ENCODE measurements around the gene ATF4. TPM values are rescaled to one million over a fixed set of nuclear protein-coding genes. Genes with fewer than 3 reads are reported as not detected.

ATF4 gene
- total RNA-seq, 3 donors from 2014 or later: 339 to 403 (median 347) TPM

GRCh38 chr22:39529487-39529851, 9.1 kb downstream of the ATF4 start:
- peak in 1 of 3 donors; percentile 4 for TF ChIP-seq POLR2AphosphoS5 (IDR thresholded peaks at IDR 0.05)
- no peak for TF ChIP-seq POLR2A (IDR thresholded peaks at IDR 0.05)
- Histone ChIP-seq H3K4me3 (peak overlapping the region in 2 of 3 donors; percentile 20 to 56), H3K9me3 (no peaks in the 10 kb centered on the region), H3K27me3 (no peaks in the 10 kb centered on the region), H3K36me3 (no peaks in the 10 kb centered on the region), H3K27ac (peak overlapping the region; percentile 33 to 73), H3K4me1 (peaks cover 20 to 29% of the 10 kb centered on the region in 2 donors)
- no peak for DNase-seq (ENCODE audit: low spot score in 2 of 2)
- intact Hi-C loops (cut with DNase I; ENCODE audit: low total_unique reads): loop anchor here (5.0 to 10.0 kb wide), 2 partner anchors 215 to 357 kb away; partner anchors contain the start of gene RPL3

GRCh38 chr22:39530116-39530515, 9.8 kb downstream of the ATF4 start:
- intact Hi-C loops (cut with DNase I; ENCODE audit: low total_unique reads): loop anchor here (10.0 kb wide), 2 partner anchors 495 to 825 kb away; no protein-coding TSS in a partner anchor
- Histone ChIP-seq H3K4me1 (peaks cover 25 to 29% of the 10 kb centered on the region in 2 donors), H3K27me3 (no peaks in the 10 kb centered on the region), H3K36me3 (no peaks in the 10 kb centered on the region), H3K4me3 (no peak overlapping the region), H3K27ac (peak overlapping the region in 1 of 2 donors; percentile 33), H3K9me3 (no peaks in the 10 kb centered on the region)
- no peak for TF ChIP-seq POLR2A (IDR thresholded peaks at IDR 0.05)
- no peak for TF ChIP-seq POLR2AphosphoS5 (IDR thresholded peaks at IDR 0.05)
- TF ChIP-seq, protein P1, sequence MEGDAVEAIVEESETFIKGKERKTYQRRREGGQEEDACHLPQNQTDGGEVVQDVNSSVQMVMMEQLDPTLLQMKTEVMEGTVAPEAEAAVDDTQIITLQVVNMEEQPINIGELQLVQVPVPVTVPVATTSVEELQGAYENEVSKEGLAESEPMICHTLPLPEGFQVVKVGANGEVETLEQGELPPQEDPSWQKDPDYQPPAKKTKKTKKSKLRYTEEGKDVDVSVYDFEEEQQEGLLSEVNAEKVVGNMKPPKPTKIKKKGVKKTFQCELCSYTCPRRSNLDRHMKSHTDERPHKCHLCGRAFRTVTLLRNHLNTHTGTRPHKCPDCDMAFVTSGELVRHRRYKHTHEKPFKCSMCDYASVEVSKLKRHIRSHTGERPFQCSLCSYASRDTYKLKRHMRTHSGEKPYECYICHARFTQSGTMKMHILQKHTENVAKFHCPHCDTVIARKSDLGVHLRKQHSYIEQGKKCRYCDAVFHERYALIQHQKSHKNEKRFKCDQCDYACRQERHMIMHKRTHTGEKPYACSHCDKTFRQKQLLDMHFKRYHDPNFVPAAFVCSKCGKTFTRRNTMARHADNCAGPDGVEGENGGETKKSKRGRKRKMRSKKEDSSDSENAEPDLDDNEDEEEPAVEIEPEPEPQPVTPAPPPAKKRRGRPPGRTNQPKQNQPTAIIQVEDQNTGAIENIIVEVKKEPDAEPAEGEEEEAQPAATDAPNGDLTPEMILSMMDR (IDR thresholded peaks at IDR 0.05): no peak
- no peak for DNase-seq (ENCODE audit: low spot score in 2 of 2)

GRCh38 chr22:39530692-39531331, 10.4 kb downstream of the ATF4 start:
- intact Hi-C loops (cut with DNase I; ENCODE audit: low total_unique reads): loop anchor here (10.0 kb wide), 2 partner anchors 494 to 824 kb away; no protein-coding TSS in a partner anchor
- Histone ChIP-seq H3K4me1 (peaks cover 25 to 29% of the 10 kb centered on the region in 2 donors), H3K4me3 (peak overlapping the region in 2 of 3 donors; percentile 88 to 90), H3K36me3 (no peaks in the 10 kb centered on the region), H3K27ac (peak overlapping the region in 1 of 2 donors; percentile 44), H3K9me3 (no peaks in the 10 kb centered on the region), H3K27me3 (no peaks in the 10 kb centered on the region)
- no peak for DNase-seq (ENCODE audit: low spot score in 2 of 2)
- TF ChIP-seq, protein P1 (IDR thresholded peaks at IDR 0.05): no peak
- no peak for TF ChIP-seq POLR2A (IDR thresholded peaks at IDR 0.05)
- no peak for TF ChIP-seq POLR2AphosphoS5 (IDR thresholded peaks at IDR 0.05)

- peaks cover 25 to 26% of the 10 kb centered on the region in 2 donors for H3K4me1 ChIP-seq
- intact Hi-C loops (cut with DNase I; ENCODE audit: low total_unique reads): loop anchor here (10.0 kb wide), 2 partner anchors 492 to 822 kb away; no protein-coding TSS in a partner anchor
- H3K27ac ChIP-seq: peak within 1 kb of the TSS; percentile 92 to 95
- peak within 1 kb of the TSS; percentile 83 to 90 (median 88) for H3K4me3 ChIP-seq
- no peaks in the 10 kb centered on the region for H3K36me3 ChIP-seq
- H3K27me3 ChIP-seq: no peaks in the 10 kb centered on the region
- peak; percentile 99 to 100 for DNase-seq (ENCODE audit: low spot score in 2 of 2)
- TF ChIP-seq, protein P1 (IDR thresholded peaks at IDR 0.05): no peak
- TF ChIP-seq POLR2AphosphoS5 (IDR thresholded peaks at IDR 0.05): peak; percentile 88 to 91 (median 89)
- peak; percentile 82 for TF ChIP-seq POLR2A (IDR thresholded peaks at IDR 0.05)
- H3K9me3 ChIP-seq: no peaks in the 10 kb centered on the region
These were observed 12.1 kb downstream of the ATF4 start, which contains the start of gene RPS19BP1 for GRCh38 chr22:39532215-39533073. RPS19BP1 (minus strand) TSS chr22:39532748; CDS start chr22:39532738, 10 bp downstream.

- H3K27me3 ChIP-seq: no peaks in the 10 kb centered on the region
- H3K4me1 ChIP-seq: peaks cover 9 to 14% of the 10 kb centered on the region in 2 donors
- peak overlapping the region in 1 of 2 donors; percentile 23 for H3K27ac ChIP-seq
These were observed 13.7 kb downstream of the ATF4 start for GRCh38 chr22:39534092-39534506.

More at GRCh38 chr22:39534092-39534506, 13.7 kb downstream of the ATF4 start:
- TF ChIP-seq POLR2A (IDR thresholded peaks at IDR 0.05) (no peak), POLR2AphosphoS5 (IDR thresholded peaks at IDR 0.05) (no peak)
- TF ChIP-seq, protein P1 (IDR thresholded peaks at IDR 0.05): no peak
- Histone ChIP-seq H3K36me3 (no peaks in the 10 kb centered on the region), H3K9me3 (no peaks in the 10 kb centered on the region), H3K4me3 (peak overlapping the region in 1 of 3 donors; percentile 50)
- no peak for DNase-seq (ENCODE audit: low spot score in 2 of 2)
- intact Hi-C loops (cut with DNase I; ENCODE audit: low total_unique reads): loop anchor here (10.0 kb wide), 2 partner anchors 491 to 821 kb away; no protein-coding TSS in a partner anchor

All from breast epithelium (tissue), 4 donors.